ENCODE results near the gene VAV2.

VAV2 gene

GRCh38 chr9:133991964-133992779, at the start of gene VAV2:
Gene VAV2 (minus strand): TSS chr9:133992324. CDS start chr9:133992278, 46 bp downstream.
- no peaks in the 10 kb centered on the region for H3K27me3 Mint-ChIP-seq
- H3K4me3 Mint-ChIP-seq: peak within 1 kb of the TSS; percentile 65
- no peaks in the 10 kb centered on the region for H3K36me3 Mint-ChIP-seq (ENCODE audit: low read depth)
- H3K4me1 Mint-ChIP-seq (ENCODE audit: low read depth): peaks cover 7% of the 10 kb centered on the region
- no peak within 1 kb of the TSS for H3K27ac Mint-ChIP-seq
- H3K9me3 Mint-ChIP-seq: no peaks in the 10 kb centered on the region

- Mint-ChIP-seq H3K4me3 (no peak overlapping the region), H3K27me3 (no peaks in the 10 kb centered on the region), H3K9me3 (no peaks in the 10 kb centered on the region), H3K36me3 (ENCODE audit: low read depth) (peaks cover 42% of the 10 kb centered on the region), H3K27ac (no peak overlapping the region), H3K4me1 (ENCODE audit: low read depth) (no peaks in the 10 kb centered on the region)
Measured at GRCh38 chr9:134041649-134041962, 49.5 kb upstream of the VAV2 start.

- Mint-ChIP-seq H3K27ac (no peak overlapping the region), H3K4me3 (no peak overlapping the region), H3K9me3 (no peaks in the 10 kb centered on the region), H3K4me1 (ENCODE audit: low read depth) (no peaks in the 10 kb centered on the region), H3K36me3 (ENCODE audit: low read depth) (peaks cover 48% of the 10 kb centered on the region), H3K27me3 (no peaks in the 10 kb centered on the region)
Measured at GRCh38 chr9:134040781-134041648, 48.9 kb upstream of the VAV2 start.

- Mint-ChIP-seq H3K9me3 (no peaks in the 10 kb centered on the region), H3K27ac (no peak overlapping the region), H3K36me3 (ENCODE audit: low read depth) (peaks cover 53% of the 10 kb centered on the region), H3K4me3 (no peak overlapping the region), H3K4me1 (ENCODE audit: low read depth) (no peaks in the 10 kb centered on the region), H3K27me3 (no peaks in the 10 kb centered on the region)
Measured at GRCh38 chr9:134040176-134040565, 48.0 kb upstream of the VAV2 start.

- Mint-ChIP-seq H3K27ac (no peak overlapping the region), H3K4me1 (ENCODE audit: low read depth) (no peaks in the 10 kb centered on the region), H3K9me3 (no peaks in the 10 kb centered on the region), H3K27me3 (no peaks in the 10 kb centered on the region), H3K36me3 (ENCODE audit: low read depth) (peaks cover 53% of the 10 kb centered on the region), H3K4me3 (no peak overlapping the region)
Measured at GRCh38 chr9:134039386-134040175, 47.5 kb upstream of the VAV2 start.

- Mint-ChIP-seq H3K36me3 (ENCODE audit: low read depth) (peaks cover 56% of the 10 kb centered on the region), H3K4me3 (no peak overlapping the region), H3K27me3 (no peaks in the 10 kb centered on the region), H3K27ac (no peak overlapping the region), H3K4me1 (ENCODE audit: low read depth) (no peaks in the 10 kb centered on the region), H3K9me3 (no peaks in the 10 kb centered on the region)
Measured at GRCh38 chr9:134037641-134038040, 45.5 kb upstream of the VAV2 start.

GRCh38 chr9:134036130-134036529, 44.0 kb upstream of the VAV2 start:
- H3K4me3 Mint-ChIP-seq: no peak overlapping the region
- H3K9me3 Mint-ChIP-seq: no peaks in the 10 kb centered on the region
- no peaks in the 10 kb centered on the region for H3K4me1 Mint-ChIP-seq (ENCODE audit: low read depth)
- H3K27ac Mint-ChIP-seq: no peak overlapping the region
- H3K27me3 Mint-ChIP-seq: no peaks in the 10 kb centered on the region
- peaks cover 56% of the 10 kb centered on the region for H3K36me3 Mint-ChIP-seq (ENCODE audit: low read depth)

GRCh38 chr9:134035041-134036039, 43.2 kb upstream of the VAV2 start:
- no peaks in the 10 kb centered on the region for H3K9me3 Mint-ChIP-seq
- H3K4me1 Mint-ChIP-seq (ENCODE audit: low read depth): no peaks in the 10 kb centered on the region
- no peak overlapping the region for H3K4me3 Mint-ChIP-seq
- no peaks in the 10 kb centered on the region for H3K27me3 Mint-ChIP-seq
- H3K27ac Mint-ChIP-seq: no peak overlapping the region
- H3K36me3 Mint-ChIP-seq (ENCODE audit: low read depth): peaks cover 55% of the 10 kb centered on the region

- no peak overlapping the region for H3K4me3 Mint-ChIP-seq
- no peaks in the 10 kb centered on the region for H3K27me3 Mint-ChIP-seq
- no peak overlapping the region for H3K27ac Mint-ChIP-seq
- H3K9me3 Mint-ChIP-seq: no peaks in the 10 kb centered on the region
- no peaks in the 10 kb centered on the region for H3K4me1 Mint-ChIP-seq (ENCODE audit: low read depth)
- peaks cover 47% of the 10 kb centered on the region for H3K36me3 Mint-ChIP-seq (ENCODE audit: low read depth)
Measured at GRCh38 chr9:134034215-134035040, 42.3 kb upstream of the VAV2 start.

GRCh38 chr9:134033516-134034214, 41.5 kb upstream of the VAV2 start:
- H3K27ac Mint-ChIP-seq: no peak overlapping the region
- H3K4me1 Mint-ChIP-seq (ENCODE audit: low read depth): no peaks in the 10 kb centered on the region
- no peaks in the 10 kb centered on the region for H3K27me3 Mint-ChIP-seq
- H3K36me3 Mint-ChIP-seq (ENCODE audit: low read depth): peaks cover 40% of the 10 kb centered on the region
- H3K9me3 Mint-ChIP-seq: no peaks in the 10 kb centered on the region
- no peak overlapping the region for H3K4me3 Mint-ChIP-seq

GRCh38 chr9:134032456-134033222, 40.5 kb upstream of the VAV2 start:
- peaks cover 29% of the 10 kb centered on the region for H3K36me3 Mint-ChIP-seq (ENCODE audit: low read depth)
- no peak overlapping the region for H3K4me3 Mint-ChIP-seq
- H3K4me1 Mint-ChIP-seq (ENCODE audit: low read depth): no peaks in the 10 kb centered on the region
- no peaks in the 10 kb centered on the region for H3K9me3 Mint-ChIP-seq
- no peaks in the 10 kb centered on the region for H3K27me3 Mint-ChIP-seq
- H3K27ac Mint-ChIP-seq: no peak overlapping the region

GRCh38 chr9:134031783-134032182, 39.7 kb upstream of the VAV2 start:
- Mint-ChIP-seq H3K4me3 (no peak overlapping the region), H3K36me3 (ENCODE audit: low read depth) (peaks cover 32% of the 10 kb centered on the region), H3K9me3 (no peaks in the 10 kb centered on the region), H3K27me3 (no peaks in the 10 kb centered on the region), H3K4me1 (ENCODE audit: low read depth) (peaks cover 3% of the 10 kb centered on the region), H3K27ac (no peak overlapping the region)

Data from stimulated activated naive CD8-positive, alpha-beta T cell treated with anti-CD3 and anti-CD28 coated beads, Interleukin-15, Interleukin-2, amounts not matched to agents 100 ng/mL and 50 ng/mL, for 24 hours (primary cell).